ENCODE measurements around the gene ZMYND15. TPM values are rescaled to one million over a fixed set of nuclear protein-coding genes. Genes with fewer than 3 reads are reported as not detected.

The ZMYND15 gene
- polyA plus RNA-seq, 1 donor from 2014 or later, result not detected

GRCh38 chr17:4788807-4789700 lies 49.4 kb downstream of the ZMYND15 start, which contains the start of gene GLTPD2:
TSS of gene GLTPD2 (plus strand) at chr17:4788964. CDS start at chr17:4789012, 48 bp downstream.
- Histone ChIP-seq H3K4me2 (ENCODE audit: low read length) (peak within 1 kb of the TSS; percentile 78), H3K9me3 (ENCODE audit: low read length) (no peaks in the 10 kb centered on the region), H3K27ac (ENCODE audit: low read length) (peak within 1 kb of the TSS; percentile 88), H2AFZ (ENCODE audit: low read depth, low read length) (peak within 1 kb of the TSS; percentile 11), H3K9me2 (ENCODE audit: insufficient read depth, low read length) (no peaks in the 10 kb centered on the region), H3K27me3 (ENCODE audit: insufficient read depth, low read depth, low read length) (no peaks in the 10 kb centered on the region), H3K4me3 (ENCODE audit: low read length) (peak within 1 kb of the TSS; percentile 79), H4K20me1 (ENCODE audit: insufficient read depth) (no peaks in the 10 kb centered on the region), H3K79me2 (replicated peaks; ENCODE audit: insufficient read depth, low read length) (no peaks in the 10 kb centered on the region), H3F3A (ENCODE audit: insufficient read depth, low read length, poor library complexity, severe bottlenecking) (peaks cover 9% of the 10 kb centered on the region), H3K9ac (ENCODE audit: low read length) (peak within 1 kb of the TSS; percentile 88), H3K36me3 (ENCODE audit: insufficient read depth, low read length) (no peaks in the 10 kb centered on the region)
- TF ChIP-seq RAD21 (conservative IDR thresholded peaks at IDR 0.05) (no peak), REST (IDR thresholded peaks at IDR 0.05; ENCODE audit: borderline replicate concordance) (no peak), POLR2AphosphoS5 (IDR thresholded peaks at IDR 0.05) (peak; percentile 19)

- Histone ChIP-seq H3K27ac (ENCODE audit: low read length) (peak overlapping the region; percentile 88), H3K9ac (ENCODE audit: low read length) (peak overlapping the region; percentile 88), H3K4me3 (ENCODE audit: low read length) (peak overlapping the region; percentile 79), H3K36me3 (ENCODE audit: insufficient read depth, low read length) (no peaks in the 10 kb centered on the region), H4K20me1 (ENCODE audit: insufficient read depth) (no peaks in the 10 kb centered on the region), H2AFZ (ENCODE audit: low read depth, low read length) (no peak overlapping the region), H3K9me3 (ENCODE audit: low read length) (no peaks in the 10 kb centered on the region), H3K9me2 (ENCODE audit: insufficient read depth, low read length) (no peaks in the 10 kb centered on the region), H3K79me2 (replicated peaks; ENCODE audit: insufficient read depth, low read length) (no peaks in the 10 kb centered on the region), H3K4me2 (ENCODE audit: low read length) (peak overlapping the region; percentile 78), H3K27me3 (ENCODE audit: insufficient read depth, low read depth, low read length) (no peaks in the 10 kb centered on the region), H3F3A (ENCODE audit: insufficient read depth, low read length, poor library complexity, severe bottlenecking) (peaks cover 9% of the 10 kb centered on the region)
- TF ChIP-seq CTCF (IDR thresholded peaks at IDR 0.05; ENCODE audit: poor library complexity, severe bottlenecking), result no peak
- no peak for TF ChIP-seq POLR2AphosphoS5 (IDR thresholded peaks at IDR 0.05)
- TF ChIP-seq REST (IDR thresholded peaks at IDR 0.05; ENCODE audit: borderline replicate concordance), result peak; percentile 15
These were observed 50.0 kb downstream of the ZMYND15 start for GRCh38 chr17:4789701-4789950.
